ENCODE data around the gene SMIM22. TPM values are rescaled to one million over a fixed set of nuclear protein-coding genes. Genes with fewer than 3 reads are reported as not detected.

The SMIM22 gene
- total and polyA plus RNA-seq, 2 of the 8 experiments (the other 6 are each of a cell fraction or from before 2014, with no cell fraction given) = not detected

GRCh38 chr16:4825196-4825595 lies 30.0 kb downstream of the SMIM22 start:
- Histone ChIP-seq H2BK5ac (ENCODE audit: low read depth, low read length) (no peak overlapping the region), H3K9ac (replicated peaks in 1 of 4; ENCODE audit: extremely low read depth in 1 of 4, low read depth in 3 of 4, low read length in 3 of 4) (no peak overlapping the region; a peak in 1 of 7 replicates), H2BK12ac (ENCODE audit: low read depth, low read length) (no peak overlapping the region), H3K4ac (replicated peaks; ENCODE audit: insufficient read length, low read depth, low read length) (no peak overlapping the region), H2BK120ac (replicated peaks; ENCODE audit: low read depth, low read length) (no peak overlapping the region), H3K9me3 (ENCODE audit: insufficient read depth in 2 of 2, low read depth in 1 of 2, low read length in 1 of 2) (no peaks in the 10 kb centered on the region), H4K20me1 (replicated peaks in 1 of 2; ENCODE audit: control insufficient read depth in 1 of 2, insufficient read depth in 2 of 2, low read length in 2 of 2) (peaks cover 2 to 4% of the 10 kb centered on the region in 2 experiments), H3K56ac (replicated peaks; ENCODE audit: insufficient read length, low read depth, low read length) (no peak overlapping the region), H3K79me2 (ENCODE audit: control insufficient read depth in 1 of 2, insufficient read depth in 2 of 2, low read length in 2 of 2) (no peaks in the 10 kb centered on the region), H3K23me2 (ENCODE audit: low read depth, low read length) (no peaks in the 10 kb centered on the region), H2BK20ac (ENCODE audit: low read length) (no peak overlapping the region), H3K36me3 (ENCODE audit: control insufficient read depth in 2 of 4, insufficient read depth in 4 of 4, low read length in 3 of 4) (peaks cover 24 to 77% (median 58%) of the 10 kb centered on the region in 4 experiments; a peak in 7 of 8 replicates), H4K5ac (ENCODE audit: insufficient read length, low read depth, low read length) (no peak overlapping the region), H3K23ac (ENCODE audit: insufficient read length) (no peak overlapping the region), H3K4me2 (ENCODE audit: insufficient read depth in 1 of 2, low read depth in 2 of 2, low read length in 2 of 2) (no peak overlapping the region), H3K79me1 (ENCODE audit: low read depth, low read length) (no peaks in the 10 kb centered on the region; the same call in 1 of the 2 replicates), H2AK5ac (ENCODE audit: low read depth, low read length) (no peak overlapping the region), H2AFZ (ENCODE audit: low read length) (no peak overlapping the region), H4K91ac (replicated peaks; ENCODE audit: insufficient read length, low read length) (no peak overlapping the region), H3K27me3 (replicated peaks in 1 of 4; ENCODE audit: control insufficient read depth in 3 of 4, extremely low read depth in 1 of 4, insufficient read depth in 3 of 4, low read length in 3 of 4) (no peaks in the 10 kb centered on the region), H3K4me3 (ENCODE audit: extremely low read depth in 1 of 4, insufficient read depth in 2 of 4, low read depth in 3 of 4, low read length in 4 of 4) (no peak overlapping the region), H3K14ac (ENCODE audit: insufficient read length) (no peak overlapping the region), H4K8ac (ENCODE audit: extremely low read depth, insufficient read depth, low read length) (no peak overlapping the region), H2BK15ac (ENCODE audit: low read length) (no peak overlapping the region), H3K27ac (ENCODE audit: low read depth, low read length) (no peak overlapping the region), H3K18ac (ENCODE audit: extremely low read depth, low read length) (no peak overlapping the region), H3K4me1 (replicated peaks in 1 of 4; ENCODE audit: control insufficient read depth in 3 of 4, insufficient read depth in 4 of 4, low read length in 3 of 4) (no peaks in the 10 kb centered on the region)
- TF ChIP-seq KDM1A (IDR thresholded peaks at IDR 0.05; ENCODE audit: borderline replicate concordance, low read length) = no peak
- TF ChIP-seq TEAD4 (IDR thresholded peaks at IDR 0.05; ENCODE audit: low read depth, low read length) = no peak
- TF ChIP-seq CREB1 (IDR thresholded peaks at IDR 0.05) = no peak
- no peak for TF ChIP-seq CTBP2 (IDR thresholded peaks at IDR 0.05; ENCODE audit: borderline replicate concordance, insufficient read depth, insufficient read length, low read length)
- ChIA-PET POLR2A (ENCODE audit: partially characterized antibody) (interaction anchor here (0.7 to 1.4 kb wide), 3 partner anchors 10 to 111 kb away, joined by 3 read pairs; no protein-coding TSS in a partner anchor), CTCF (ENCODE audit: partially characterized antibody) (interaction anchor here (0.6 to 2.1 kb wide), 3 partner anchors 17 to 227 kb away, joined by 3 to 7 read pairs (median 5); no protein-coding TSS in a partner anchor)
- FAIRE-seq (no peak), DNase-seq (ENCODE audit: low read depth in 1 of 2, low spot score in 2 of 2) (no peak)
- WGBS, 2 experiments (ENCODE audit: extremely low coverage in 1 of 2, insufficient coverage in 1 of 2, insufficient read length in 1 of 2, insufficient replicate concordance in 2 of 2, low coverage in 1 of 2, low lambda C conversion rate in 2 of 2, missing lambda C conversion rate in 1 of 2) = 90% methylated on average over 8 of the region's 8 CpGs; no CpG with 5 or more reads in 1 of the 2 experiments

Measured in H1 (cell line).